Smooth muscle cell (in vitro differentiated cells): ENCODE measurements around the gene SPINT1. TPM values are rescaled to one million over a fixed set of nuclear protein-coding genes. Genes with fewer than 3 reads are reported as not detected.

ENCODE experiments used
- DNase-seq: peaks from one replicate; lab custom pipeline; 2025; ENCODE audit not compliant: unreplicated experiment; lab: John Stamatoyannopoulos, UW
- H2AFZ ChIP-seq: fragments of 200-600 bp; sonication (generic); 2 replicates; pipeline ENCODE4 v1.6.0; 2016; ENCODE audit warnings: antibody characterized with exemption, low read depth, mild to moderate bottlenecking
- H3F3A ChIP-seq: fragments of 200-600 bp; sonication (generic); 2 replicates; pipeline ENCODE4 v1.6.0; 2017; ENCODE audit warnings: antibody characterized with exemption, low read depth
- H3K27ac ChIP-seq: fragments of 200-600 bp; sonication (generic); 2 replicates; pipeline ENCODE4 v1.5.1; 2016; ENCODE audit warnings: low read depth, mild to moderate bottlenecking
- H3K27me3 ChIP-seq: fragments of 200-600 bp; sonication (generic); 2 replicates; pipeline ENCODE4 v1.6.1; 2016; ENCODE audit warnings: low read depth, mild to moderate bottlenecking
- H3K36me3 ChIP-seq: fragments of 200-600 bp; sonication (generic); 2 replicates; pipeline ENCODE4 v1.5.1; 2016; ENCODE audit warnings: low read depth
- H3K4me1 ChIP-seq: fragments of 200-600 bp; sonication (generic); 2 replicates; pipeline ENCODE4 v1.5.1; 2016; ENCODE audit warnings: low read depth
- H3K4me2 ChIP-seq: fragments of 200-600 bp; sonication (generic); 2 replicates; pipeline ENCODE4 v1.6.0; 2016; ENCODE audit warnings: mild to moderate bottlenecking
- H3K4me3 ChIP-seq: fragments of 200-600 bp; sonication (generic); 2 replicates; pipeline ENCODE4 v1.5.1; 2016; ENCODE audit warnings: mild to moderate bottlenecking
- H3K79me2 ChIP-seq: fragments of 200-600 bp; sonication (generic); 2 replicates; pipeline ENCODE4 v1.6.0; 2016; ENCODE audit warnings: low read depth, mild to moderate bottlenecking
- H3K9ac ChIP-seq: fragments of 200-600 bp; sonication (generic); 2 replicates; pipeline ENCODE4 v1.6.0; 2016; ENCODE audit warnings: low read depth
- H3K9me3 ChIP-seq: fragments of 200-600 bp; sonication (generic); replicated peaks from 2 replicates; pipeline ENCODE4 v1.5.1; 2016; ENCODE audit warnings: low read depth
- H4K20me1 ChIP-seq: fragments of 200-600 bp; sonication (generic); 2 replicates; pipeline ENCODE4 v1.6.0; 2016; ENCODE audit warnings: low read depth
- CTCF ChIP-seq: fragments of 200-600 bp; sonication (generic); IDR thresholded peaks from 2 replicates; pipeline ENCODE4 v1.5.1; 2017; ENCODE audit warnings: borderline replicate concordance, mild to moderate bottlenecking, antibody characterized with exemption; ENCODE audit not compliant: insufficient read depth, poor library complexity, severe bottlenecking
- WGBS: methylation state at CpG from one replicate; pipeline ENCODE4 v1.1.7; 2016; ENCODE audit warnings: low lambda C conversion rate; 5-methylcytosine and 5-hydroxymethylcytosine counted together
- polyA plus RNA-seq: library from polyadenylated mRNA; unstranded; fragments of >200 nt; fragmentation: Nextera tagmentation; extraction: Ambion mirVana; gene quantifications from 2 replicates; pipeline ENCODE4 v1.2.1, GENCODE V29; 2016
- total RNA-seq: library from RNA; depleted of rRNA; stranded (reverse); fragments of >200 nt; gene quantifications from 2 replicates; pipeline ENCODE4 v1.2.3, GENCODE V29; 2014

Gene SPINT1
- total and polyA plus RNA-seq, 2 experiments from 2014 or later: 50.2 to 76.5 TPM

DNA sequence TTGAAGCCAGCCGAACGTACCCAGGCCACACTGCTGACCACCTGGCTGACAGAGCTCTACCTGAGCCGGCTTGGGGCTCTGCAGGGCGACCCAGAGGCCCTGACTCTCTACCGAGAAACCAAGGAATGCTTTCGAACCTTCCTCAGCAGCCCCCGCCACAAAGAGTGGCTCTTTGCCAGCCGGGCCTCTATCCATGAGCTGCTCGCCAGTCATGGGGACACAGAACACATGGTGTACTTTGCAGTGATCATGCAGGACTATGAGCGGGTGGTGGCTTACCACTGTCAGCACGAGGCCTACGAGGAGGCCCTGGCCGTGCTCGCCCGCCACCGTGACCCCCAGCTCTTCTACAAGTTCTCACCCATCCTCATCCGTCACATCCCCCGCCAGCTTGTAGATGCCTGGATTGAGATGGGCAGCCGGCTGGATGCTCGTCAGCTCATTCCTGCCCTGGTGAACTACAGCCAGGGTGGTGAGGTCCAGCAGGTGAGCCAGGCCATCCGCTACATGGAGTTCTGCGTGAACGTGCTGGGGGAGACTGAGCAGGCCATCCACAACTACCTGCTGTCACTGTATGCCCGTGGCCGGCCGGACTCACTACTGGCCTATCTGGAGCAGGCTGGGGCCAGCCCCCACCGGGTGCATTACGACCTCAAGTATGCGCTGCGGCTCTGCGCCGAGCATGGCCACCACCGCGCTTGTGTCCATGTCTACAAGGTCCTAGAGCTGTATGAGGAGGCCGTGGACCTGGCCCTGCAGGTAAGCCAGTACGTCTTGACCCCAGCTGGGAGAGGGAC lies 56.6 kb downstream of the SPINT1 start:
- no peak for DNase-seq
- 96% methylated on average over 36 of the region's 36 CpGs for WGBS
- H3K9me3 ChIP-seq: no peaks in the 10 kb centered on the region
- no peaks in the 10 kb centered on the region for H3F3A ChIP-seq
- H3K9ac ChIP-seq: no peak overlapping the region
- H3K27me3 ChIP-seq: no peaks in the 10 kb centered on the region
- no peak overlapping the region for H3K4me2 ChIP-seq
- H3K27ac ChIP-seq: no peak overlapping the region
- H3K4me1 ChIP-seq: peaks cover 3% of the 10 kb centered on the region
- TF ChIP-seq CTCF: no peak
- H2AFZ ChIP-seq: no peak overlapping the region
- H4K20me1 ChIP-seq: peaks cover 49% of the 10 kb centered on the region
- H3K4me3 ChIP-seq: no peak overlapping the region
- peaks cover 19% of the 10 kb centered on the region for H3K79me2 ChIP-seq
- peaks cover 5% of the 10 kb centered on the region for H3K36me3 ChIP-seq

GRCh38 chr15:40901053-40901443 lies 57.2 kb downstream of the SPINT1 start:
- no peak overlapping the region for H3K4me2 ChIP-seq
- peaks cover 55% of the 10 kb centered on the region for H4K20me1 ChIP-seq
- no peak overlapping the region for H3K4me3 ChIP-seq
- no peaks in the 10 kb centered on the region for H3K9me3 ChIP-seq
- no peak overlapping the region for H3K27ac ChIP-seq
- TF ChIP-seq CTCF: no peak
- 79% methylated on average over 5 of the region's 5 CpGs for WGBS
- no peaks in the 10 kb centered on the region for H3K27me3 ChIP-seq
- H3K79me2 ChIP-seq: peaks cover 13% of the 10 kb centered on the region
- no peaks in the 10 kb centered on the region for H3K4me1 ChIP-seq
- H2AFZ ChIP-seq: no peak overlapping the region
- H3F3A ChIP-seq: no peaks in the 10 kb centered on the region
- no peak for DNase-seq
- no peak overlapping the region for H3K9ac ChIP-seq
- peaks cover 5% of the 10 kb centered on the region for H3K36me3 ChIP-seq

DNA sequence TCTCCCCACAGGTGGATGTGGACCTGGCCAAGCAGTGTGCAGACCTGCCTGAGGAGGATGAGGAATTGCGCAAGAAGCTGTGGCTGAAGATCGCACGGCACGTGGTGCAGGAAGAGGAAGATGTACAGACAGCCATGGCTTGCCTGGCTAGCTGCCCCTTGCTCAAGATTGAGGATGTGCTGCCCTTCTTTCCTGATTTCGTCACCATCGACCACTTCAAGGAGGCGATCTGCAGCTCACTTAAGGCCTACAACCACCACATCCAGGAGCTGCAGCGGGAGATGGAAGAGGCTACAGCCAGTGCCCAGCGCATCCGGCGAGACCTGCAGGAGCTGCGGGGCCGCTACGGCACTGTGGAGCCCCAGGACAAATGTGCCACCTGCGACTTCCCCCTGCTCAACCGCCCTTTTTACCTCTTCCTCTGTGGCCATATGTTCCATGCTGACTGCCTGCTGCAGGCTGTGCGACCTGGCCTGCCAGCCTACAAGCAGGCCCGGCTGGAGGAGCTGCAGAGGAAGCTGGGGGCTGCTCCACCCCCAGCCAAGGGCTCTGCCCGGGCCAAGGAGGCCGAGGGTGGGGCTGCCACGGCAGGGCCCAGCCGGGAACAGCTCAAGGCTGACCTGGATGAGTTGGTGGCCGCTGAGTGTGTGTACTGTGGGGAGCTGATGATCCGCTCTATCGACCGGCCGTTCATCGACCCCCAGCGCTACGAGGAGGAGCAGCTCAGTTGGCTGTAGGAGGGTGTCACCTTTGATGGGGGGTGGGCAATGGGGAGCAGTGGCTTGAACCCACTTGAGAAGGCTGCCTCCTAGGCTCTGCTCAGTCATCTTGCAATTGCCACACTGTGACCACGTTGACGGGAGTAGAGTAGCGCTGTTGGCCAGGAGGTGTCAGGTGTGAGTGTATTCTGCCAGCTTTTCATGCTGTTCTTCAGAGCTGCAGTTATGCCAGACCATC lies 59.0 kb downstream of the SPINT1 start:
- Histone ChIP-seq H3K9ac (no peak overlapping the region), H3F3A (no peaks in the 10 kb centered on the region), H2AFZ (no peak overlapping the region), H3K27me3 (no peaks in the 10 kb centered on the region), H3K9me3 (no peaks in the 10 kb centered on the region), H3K27ac (no peak overlapping the region), H3K4me1 (peaks cover 8% of the 10 kb centered on the region), H3K36me3 (no peaks in the 10 kb centered on the region), H3K4me3 (no peak overlapping the region), H3K79me2 (peaks cover 3% of the 10 kb centered on the region), H4K20me1 (peaks cover 57% of the 10 kb centered on the region), H3K4me2 (no peak overlapping the region)
- no peak for DNase-seq
- WGBS: 93% methylated on average over 33 of the region's 33 CpGs
- no peak for TF ChIP-seq CTCF
